ENCODE measurements around the gene USP20.

The USP20 gene

GRCh38 chr9:129885670-129886106, 50.4 kb downstream of the USP20 start (continued):
- no peak for TF ChIP-seq ZNF362 (tag by site-specific recombination; IDR thresholded peaks at IDR 0.05)
- TF ChIP-seq ZNF626 (tag by site-specific recombination; IDR thresholded peaks at IDR 0.05) = no peak
- TF ChIP-seq GLI2 (tag by site-specific recombination; IDR thresholded peaks at IDR 0.05; ENCODE audit: borderline replicate concordance, low read depth) = no peak
- TF ChIP-seq EGR2 (tag by site-specific recombination; IDR thresholded peaks at IDR 0.05; ENCODE audit: low read depth) = peak; percentile 79
- TF ChIP-seq ZNF830 (tag by site-specific recombination; IDR thresholded peaks at IDR 0.05; ENCODE audit: low read depth) = no peak
- TF ChIP-seq ZNF24 (tag by site-specific recombination; IDR thresholded peaks at IDR 0.05) = 0 out of 2 replicates have a peak, but pooled peaks have one; percentile 23
- no peak for TF ChIP-seq ZNF280C (tag by site-specific recombination; IDR thresholded peaks at IDR 0.05)
- no peak for TF ChIP-seq INSM2 (tag by site-specific recombination; IDR thresholded peaks at IDR 0.05)
- no peak for TF ChIP-seq ZNF621 (tag by site-specific recombination; IDR thresholded peaks at IDR 0.05)
- no peak for TF ChIP-seq ZNF221 (tag by site-specific recombination; IDR thresholded peaks at IDR 0.05; ENCODE audit: borderline replicate concordance)
- TF ChIP-seq PATZ1 (tag by site-specific recombination; IDR thresholded peaks at IDR 0.05) = peak; percentile 95
- TF ChIP-seq ZNF121 (tag by site-specific recombination; IDR thresholded peaks at IDR 0.05) = no peak
- TF ChIP-seq ZNF677 (tag by site-specific recombination; IDR thresholded peaks at IDR 0.05) = no peak
- TF ChIP-seq ZBTB17 (tag by site-specific recombination; IDR thresholded peaks at IDR 0.05) = peak; percentile 83
- TF ChIP-seq ZBTB20 (tag by site-specific recombination; IDR thresholded peaks at IDR 0.05) = peak; percentile 62; the same call in 1 of the 2 replicates
- no peak for TF ChIP-seq ZNF16 (tag by site-specific recombination; IDR thresholded peaks at IDR 0.05; ENCODE audit: low read depth)
- no peak for TF ChIP-seq ZNF704 (tag by site-specific recombination; IDR thresholded peaks at IDR 0.05)
- TF ChIP-seq REPIN1 (tag by site-specific recombination; IDR thresholded peaks at IDR 0.05; ENCODE audit: low read depth) = no peak
- TF ChIP-seq ZNF561 (tag by site-specific recombination; IDR thresholded peaks at IDR 0.05; ENCODE audit: borderline replicate concordance) = peak; percentile 83; the same call in 1 of the 2 replicates
- TF ChIP-seq ZNF398 (tag by site-specific recombination; IDR thresholded peaks at IDR 0.05) = no peak; the same call in 1 of the 2 replicates
- no peak for TF ChIP-seq ZNF529 (tag by site-specific recombination; IDR thresholded peaks at IDR 0.05; ENCODE audit: insufficient replicate concordance)
- peak; percentile 90 for TF ChIP-seq CTCF (tag by site-specific recombination; IDR thresholded peaks at IDR 0.05)
- TF ChIP-seq ZNF692 (tag by site-specific recombination; IDR thresholded peaks at IDR 0.05) = peak; percentile 95
- TF ChIP-seq ZNF391 (tag by site-specific recombination; IDR thresholded peaks at IDR 0.05; ENCODE audit: borderline replicate concordance, low read depth) = no peak
- 0 out of 2 replicates have a peak, but pooled peaks have one; percentile 30 for TF ChIP-seq ZNF501 (tag by site-specific recombination; IDR thresholded peaks at IDR 0.05)
- no peak for TF ChIP-seq ZNF837 (tag by site-specific recombination; IDR thresholded peaks at IDR 0.05)

Data from HEK293 (cell line).